Renal cortical epithelial cell (primary cell): Measurements from ENCODE around the gene SLC17A9. TPM values are rescaled to one million over a fixed set of nuclear protein-coding genes. Genes with fewer than 3 reads are reported as not detected.

Source experiments
- DNase-seq: peaks from one replicate; pipeline ENCODE4 v3.0.0-alpha.2; 2011; ENCODE audit warnings: low read depth
- total RNA-seq: library from RNA; depleted of rRNA; stranded (reverse); fragments of >200 nt; gene quantifications from 2 replicates; pipeline ENCODE4 v1.2.3, GENCODE V29; 2014

Gene SLC17A9
- total RNA-seq: 0.65 and 3.3 TPM in 2 replicates

GRCh38 chr20:62952373-62952967 lies at the start of gene SLC17A9:
TSS of gene SLC17A9 (plus strand) at chr20:62952709. CDS start at chr20:62952831, 122 bp downstream.
- peak; percentile 14 for DNase-seq

- no peak for DNase-seq
Measured at GRCh38 chr20:62902926-62903615, 49.4 kb upstream of the SLC17A9 start.

- no peak for DNase-seq
Measured at GRCh38 chr20:62905536-62906117, 46.9 kb upstream of the SLC17A9 start.

GRCh38 chr20:62906209-62906608 lies 46.3 kb upstream of the SLC17A9 start:
- DNase-seq: no peak

GRCh38 chr20:62906647-62907375 lies 45.7 kb upstream of the SLC17A9 start:
- DNase-seq: no peak

- DNase-seq: no peak
Measured at GRCh38 chr20:62907384-62908317, 44.9 kb upstream of the SLC17A9 start.

- no peak for DNase-seq
Measured at GRCh38 chr20:62908971-62909791, 43.3 kb upstream of the SLC17A9 start.

- DNase-seq: no peak
Measured at GRCh38 chr20:62910217-62910766, 42.2 kb upstream of the SLC17A9 start.

- DNase-seq: no peak
Measured at GRCh38 chr20:62910777-62911497, 41.6 kb upstream of the SLC17A9 start.

- DNase-seq: no peak
Measured at GRCh38 chr20:62911701-62912280, 40.7 kb upstream of the SLC17A9 start.

- DNase-seq: no peak
Measured at GRCh38 chr20:62913043-62913630, 39.4 kb upstream of the SLC17A9 start.

- no peak for DNase-seq
Measured at GRCh38 chr20:62914436-62914835, 38.1 kb upstream of the SLC17A9 start.

GRCh38 chr20:62914970-62915457 lies 37.5 kb upstream of the SLC17A9 start:
- DNase-seq: peak; percentile 66

GRCh38 chr20:62916703-62917476 lies 35.6 kb upstream of the SLC17A9 start:
- DNase-seq: no peak

- no peak for DNase-seq
Measured at GRCh38 chr20:62917720-62918119, 34.8 kb upstream of the SLC17A9 start.

GRCh38 chr20:62918147-62918546 lies 34.4 kb upstream of the SLC17A9 start:
- DNase-seq: no peak

GRCh38 chr20:62918831-62919230 lies 33.7 kb upstream of the SLC17A9 start:
- no peak for DNase-seq
